ENCODE measurements around the gene SLC38A8.

The SLC38A8 gene

DNA sequence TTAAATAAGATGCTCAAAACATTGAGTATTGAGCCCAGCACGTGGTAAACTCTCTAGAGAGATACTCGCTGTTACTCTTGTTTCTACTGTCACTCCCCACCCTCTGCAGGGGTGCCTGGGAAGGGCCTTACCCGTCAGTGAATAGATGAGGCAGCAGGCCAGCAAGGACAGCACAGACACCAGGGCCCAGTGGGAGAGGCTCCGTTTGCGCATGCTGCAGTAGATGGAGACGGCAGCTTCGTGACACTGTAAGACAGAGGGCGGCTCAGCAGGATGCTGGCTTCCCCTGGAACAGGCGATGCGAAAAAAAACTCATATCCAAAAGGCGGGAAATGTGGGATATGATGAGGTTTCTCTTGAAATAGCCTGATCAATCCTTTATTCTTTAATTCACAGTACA, 20.0 kb downstream of the SLC38A8 start:
- no peaks in the 10 kb centered on the region for H3K27me3 ChIP-seq (ENCODE audit: control insufficient read depth, insufficient read depth, low read length)
- no peaks in the 10 kb centered on the region for H3K36me3 ChIP-seq (ENCODE audit: control insufficient read depth, low read depth, low read length)
- H3K27ac ChIP-seq (ENCODE audit: low read length) = no peak overlapping the region
- H3K4me3 ChIP-seq (ENCODE audit: low read length) = no peak overlapping the region
- peaks cover 3% of the 10 kb centered on the region for H3K4me1 ChIP-seq (ENCODE audit: control insufficient read depth, low read depth, low read length)
- H3K9ac ChIP-seq (ENCODE audit: low read length) = no peak overlapping the region
- H3K9me3 ChIP-seq (ENCODE audit: control insufficient read depth, low read depth, low read length) = no peaks in the 10 kb centered on the region

DNA sequence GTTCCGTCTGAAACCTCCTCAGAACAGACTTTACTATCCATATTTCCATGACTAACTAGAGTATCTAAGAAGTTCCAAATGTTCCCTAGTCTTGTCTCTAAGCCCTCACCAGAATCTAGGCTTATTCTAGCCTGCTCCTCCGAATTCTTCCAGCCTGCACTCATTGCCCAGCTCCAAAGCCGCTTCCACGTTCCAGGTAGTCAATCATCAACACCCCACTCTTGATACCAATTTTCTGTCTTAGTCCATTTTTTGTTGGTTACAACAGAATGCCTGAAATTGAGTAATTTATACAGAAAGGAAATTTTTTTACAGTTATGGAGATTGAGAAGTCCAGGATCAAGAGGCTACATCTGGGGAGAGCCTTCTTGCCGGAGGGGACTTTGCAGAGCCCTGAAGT, 21.1 kb downstream of the SLC38A8 start:
- H3K27me3 ChIP-seq (ENCODE audit: control insufficient read depth, insufficient read depth, low read length) = no peaks in the 10 kb centered on the region
- no peaks in the 10 kb centered on the region for H3K36me3 ChIP-seq (ENCODE audit: control insufficient read depth, low read depth, low read length)
- peaks cover 3% of the 10 kb centered on the region for H3K4me1 ChIP-seq (ENCODE audit: control insufficient read depth, low read depth, low read length)
- no peak overlapping the region for H3K9ac ChIP-seq (ENCODE audit: low read length)
- no peak overlapping the region for H3K4me3 ChIP-seq (ENCODE audit: low read length)
- no peaks in the 10 kb centered on the region for H3K9me3 ChIP-seq (ENCODE audit: control insufficient read depth, low read depth, low read length)
- no peak overlapping the region for H3K27ac ChIP-seq (ENCODE audit: low read length)

DNA sequence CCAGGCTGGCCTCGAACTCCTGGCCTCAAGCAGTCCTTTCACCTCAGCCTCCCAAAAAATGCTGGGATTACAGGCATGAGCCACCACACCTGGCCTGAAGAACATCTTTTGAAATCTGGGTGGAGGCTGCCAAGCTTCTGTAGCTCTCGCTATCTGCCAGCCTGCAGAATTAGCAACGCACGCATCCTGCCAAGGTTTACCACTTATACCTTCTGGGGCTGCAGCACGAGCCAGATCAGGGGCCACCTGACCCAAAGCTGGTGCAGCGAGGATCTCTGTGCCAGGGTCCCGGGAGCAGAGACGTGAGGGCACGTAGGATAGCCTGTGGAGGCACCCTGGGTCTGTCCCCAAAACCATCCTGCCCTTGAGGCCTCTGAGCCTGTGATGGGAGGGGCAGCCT, 22.2 kb downstream of the SLC38A8 start:
- peaks cover 3% of the 10 kb centered on the region for H3K4me1 ChIP-seq (ENCODE audit: control insufficient read depth, low read depth, low read length)
- H3K36me3 ChIP-seq (ENCODE audit: control insufficient read depth, low read depth, low read length) = no peaks in the 10 kb centered on the region

DNA sequence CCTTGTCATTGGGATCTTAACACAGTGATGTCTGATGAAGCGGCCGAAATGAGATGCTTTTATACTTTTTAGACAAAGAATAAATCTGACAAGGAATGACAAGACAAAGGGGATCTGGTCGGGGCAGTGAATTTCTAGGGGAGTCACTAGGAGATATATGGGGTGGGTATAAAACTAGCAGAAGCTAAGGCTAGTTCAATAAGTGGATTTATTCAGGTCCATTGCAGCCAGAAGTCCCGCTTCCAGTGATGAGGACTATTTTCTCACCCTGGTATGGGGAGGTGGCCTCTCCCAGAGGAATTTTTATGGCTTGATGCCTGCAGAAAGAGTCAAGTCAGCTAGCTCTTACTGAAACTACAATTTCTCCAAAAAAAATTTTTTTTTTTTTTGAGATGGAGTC, 23.9 kb downstream of the SLC38A8 start:
- Histone ChIP-seq H3K9me3 (ENCODE audit: control insufficient read depth, low read depth, low read length) (no peaks in the 10 kb centered on the region), H3K4me3 (ENCODE audit: low read length) (no peak overlapping the region), H3K36me3 (ENCODE audit: control insufficient read depth, low read depth, low read length) (no peaks in the 10 kb centered on the region), H3K9ac (ENCODE audit: low read length) (no peak overlapping the region), H3K27me3 (ENCODE audit: control insufficient read depth, insufficient read depth, low read length) (no peaks in the 10 kb centered on the region), H3K4me1 (ENCODE audit: control insufficient read depth, low read depth, low read length) (peaks cover 8% of the 10 kb centered on the region), H3K27ac (ENCODE audit: low read length) (no peak overlapping the region)

More for the DNA sequence above, 22.2 kb downstream of the SLC38A8 start:
- Histone ChIP-seq H3K9me3 (ENCODE audit: control insufficient read depth, low read depth, low read length) (no peaks in the 10 kb centered on the region), H3K4me3 (ENCODE audit: low read length) (no peak overlapping the region), H3K27me3 (ENCODE audit: control insufficient read depth, insufficient read depth, low read length) (no peaks in the 10 kb centered on the region), H3K27ac (ENCODE audit: low read length) (no peak overlapping the region), H3K9ac (ENCODE audit: low read length) (no peak overlapping the region)

DNA sequence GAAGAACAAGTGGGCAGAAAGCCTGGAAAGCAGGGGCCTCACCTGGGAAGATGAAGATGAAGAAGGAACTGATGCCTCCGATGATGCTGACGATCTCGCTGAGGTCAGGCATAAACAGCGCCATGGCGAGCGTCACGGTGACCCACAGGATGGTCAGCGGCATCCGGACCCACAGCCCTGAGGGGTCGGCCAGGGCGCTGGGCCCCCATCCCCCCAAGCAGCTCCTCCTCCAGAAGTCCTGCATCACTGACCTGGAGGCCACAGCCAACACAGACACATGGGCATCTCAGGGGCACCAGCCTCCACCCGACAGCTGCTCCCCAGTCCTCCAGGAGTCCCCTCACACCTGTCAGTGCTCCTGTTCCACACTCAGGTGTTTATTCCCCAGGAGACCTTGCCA, 26.1 kb downstream of the SLC38A8 start:
- Histone ChIP-seq H3K36me3 (ENCODE audit: control insufficient read depth, low read depth, low read length) (no peaks in the 10 kb centered on the region), H3K27ac (ENCODE audit: low read length) (no peak overlapping the region), H3K9ac (ENCODE audit: low read length) (no peak overlapping the region), H3K27me3 (ENCODE audit: control insufficient read depth, insufficient read depth, low read length) (no peaks in the 10 kb centered on the region), H3K4me1 (ENCODE audit: control insufficient read depth, low read depth, low read length) (peaks cover 4% of the 10 kb centered on the region), H3K9me3 (ENCODE audit: control insufficient read depth, low read depth, low read length) (no peaks in the 10 kb centered on the region), H3K4me3 (ENCODE audit: low read length) (no peak overlapping the region)

DNA sequence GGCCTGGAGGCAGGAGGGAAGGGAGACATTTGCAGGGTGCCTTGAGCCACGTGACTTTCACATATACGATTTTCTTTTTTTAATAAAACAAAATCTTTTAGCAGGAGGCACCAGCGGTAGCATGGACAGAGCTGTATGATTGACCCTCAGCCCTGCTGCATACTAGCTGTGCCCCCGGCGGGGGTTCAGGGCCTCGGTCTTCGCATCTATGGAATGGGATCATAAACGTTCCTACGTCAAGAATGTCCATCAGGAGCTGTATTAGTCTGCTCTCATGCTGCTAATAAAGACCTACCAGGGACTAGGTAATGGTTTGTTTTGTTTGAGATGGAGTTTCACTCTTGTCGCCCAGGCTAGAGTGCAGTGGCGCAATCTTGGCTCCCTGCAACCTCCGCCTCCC, 27.2 kb downstream of the SLC38A8 start:
- Histone ChIP-seq H3K27ac (ENCODE audit: low read length) (no peak overlapping the region), H3K4me1 (ENCODE audit: control insufficient read depth, low read depth, low read length) (peaks cover 4% of the 10 kb centered on the region), H3K27me3 (ENCODE audit: control insufficient read depth, insufficient read depth, low read length) (no peaks in the 10 kb centered on the region), H3K4me3 (ENCODE audit: low read length) (no peak overlapping the region), H3K9ac (ENCODE audit: low read length) (no peak overlapping the region), H3K36me3 (ENCODE audit: control insufficient read depth, low read depth, low read length) (no peaks in the 10 kb centered on the region), H3K9me3 (ENCODE audit: control insufficient read depth, low read depth, low read length) (no peaks in the 10 kb centered on the region)

DNA sequence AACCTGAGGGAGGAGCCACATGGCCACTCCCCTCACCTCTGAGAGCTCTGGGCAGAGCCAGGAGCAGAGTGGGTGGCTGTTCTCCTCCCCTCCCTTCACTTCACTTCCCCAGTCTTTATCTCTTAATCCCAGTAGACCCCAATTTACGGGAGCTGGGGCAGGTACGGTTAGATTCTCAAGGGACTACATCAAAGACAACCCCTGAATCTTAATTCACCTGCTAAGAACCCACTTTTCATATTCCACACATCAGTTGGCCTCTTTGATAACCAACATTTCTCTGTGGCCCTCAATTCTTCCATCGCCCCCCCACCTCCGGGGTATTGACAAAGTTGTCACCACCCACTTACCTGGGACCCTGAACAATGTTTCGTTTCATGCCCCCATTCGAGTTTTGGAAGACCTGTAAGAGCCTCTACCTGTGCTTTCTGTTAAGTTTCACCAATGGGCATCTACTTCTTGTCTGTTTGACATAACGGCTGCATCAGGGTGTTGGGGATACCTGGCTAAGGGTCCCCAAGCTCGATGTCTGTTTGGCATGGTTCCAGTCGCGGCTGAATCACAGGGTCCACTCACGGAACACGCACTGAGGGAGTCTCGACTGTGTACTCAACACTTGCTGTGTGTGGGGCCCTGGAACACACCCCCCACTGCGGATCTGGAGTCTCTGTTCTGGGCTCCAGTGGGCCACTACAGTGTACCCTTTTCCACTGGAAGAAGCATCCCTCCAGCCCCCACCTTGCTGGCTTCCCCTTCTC, 27.8 kb downstream of the SLC38A8 start:
- no peaks in the 10 kb centered on the region for H3K9me3 ChIP-seq (ENCODE audit: control insufficient read depth, low read depth, low read length)
- H3K27me3 ChIP-seq (ENCODE audit: control insufficient read depth, insufficient read depth, low read length) = no peaks in the 10 kb centered on the region
- peaks cover 4% of the 10 kb centered on the region for H3K4me1 ChIP-seq (ENCODE audit: control insufficient read depth, low read depth, low read length)
- no peak overlapping the region for H3K4me3 ChIP-seq (ENCODE audit: low read length)
- no peak overlapping the region for H3K9ac ChIP-seq (ENCODE audit: low read length)
- H3K27ac ChIP-seq (ENCODE audit: low read length) = no peak overlapping the region
- H3K36me3 ChIP-seq (ENCODE audit: control insufficient read depth, low read depth, low read length) = no peaks in the 10 kb centered on the region

DNA sequence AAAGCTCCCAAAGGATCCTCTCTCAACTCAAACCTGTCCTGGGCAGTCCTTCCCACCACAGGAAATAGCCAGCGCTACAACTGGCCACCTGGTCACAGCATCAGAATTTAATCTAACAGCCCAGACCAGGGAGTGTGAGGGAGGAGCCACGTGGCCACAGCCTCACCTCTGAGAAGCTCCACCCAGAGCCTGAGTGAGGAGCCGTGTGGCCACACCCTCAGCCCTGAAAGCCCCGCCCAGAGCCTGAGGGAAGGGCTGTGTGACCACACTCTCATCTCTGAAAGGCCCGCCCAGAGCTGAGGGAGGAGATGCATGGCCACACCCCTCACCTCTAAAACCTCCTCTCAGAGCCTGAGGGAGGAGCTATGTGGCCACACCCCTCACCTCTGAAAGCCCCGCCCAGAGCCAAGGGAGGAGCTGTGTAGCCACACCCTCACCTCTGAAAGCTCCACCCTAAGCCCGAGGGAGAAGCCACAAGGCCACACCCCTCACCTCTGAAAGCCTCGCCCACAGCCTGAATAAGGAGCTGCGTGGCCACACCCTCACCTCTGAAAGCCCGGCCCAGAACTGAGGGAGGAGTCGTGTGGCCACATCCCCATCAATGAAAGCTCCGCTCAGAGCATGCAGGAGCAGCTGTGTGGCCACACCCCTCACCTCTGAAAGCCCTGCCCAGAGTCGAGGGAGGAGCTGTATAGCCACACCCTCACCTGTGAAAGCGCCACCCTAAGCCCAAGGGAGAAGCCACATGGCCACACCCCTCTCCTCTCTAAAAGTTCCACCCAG, 28.6 kb downstream of the SLC38A8 start:
- no peak overlapping the region for H3K9ac ChIP-seq (ENCODE audit: low read length)
- no peaks in the 10 kb centered on the region for H3K36me3 ChIP-seq (ENCODE audit: control insufficient read depth, low read depth, low read length)
- H3K27me3 ChIP-seq (ENCODE audit: control insufficient read depth, insufficient read depth, low read length) = no peaks in the 10 kb centered on the region
- H3K4me1 ChIP-seq (ENCODE audit: control insufficient read depth, low read depth, low read length) = peaks cover 4% of the 10 kb centered on the region
- H3K27ac ChIP-seq (ENCODE audit: low read length) = no peak overlapping the region
- no peaks in the 10 kb centered on the region for H3K9me3 ChIP-seq (ENCODE audit: control insufficient read depth, low read depth, low read length)
- H3K4me3 ChIP-seq (ENCODE audit: low read length) = no peak overlapping the region

DNA sequence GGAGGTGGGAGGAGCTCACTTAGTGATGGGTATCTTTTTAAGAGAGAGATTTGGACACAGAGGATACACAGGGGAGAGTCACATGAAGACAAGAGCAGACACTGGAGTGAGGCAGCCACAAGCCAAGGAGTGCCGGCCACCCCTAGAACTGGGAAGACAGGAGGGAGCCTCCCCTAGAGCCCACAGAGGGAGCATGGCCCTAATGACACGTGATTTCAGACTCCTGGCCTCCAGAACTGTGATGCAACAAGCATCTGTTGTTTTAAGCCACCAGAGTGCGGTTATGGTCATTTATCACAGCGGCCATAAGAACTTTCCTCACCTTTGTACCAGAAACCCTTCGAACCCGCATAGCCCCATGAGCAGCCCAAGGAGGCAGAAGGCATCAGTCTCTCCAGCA, 33.3 kb downstream of the SLC38A8 start:
- Histone ChIP-seq H3K9me3 (ENCODE audit: control insufficient read depth, low read depth, low read length) (no peaks in the 10 kb centered on the region), H3K9ac (ENCODE audit: low read length) (no peak overlapping the region), H3K4me3 (ENCODE audit: low read length) (no peak overlapping the region), H3K27me3 (ENCODE audit: control insufficient read depth, insufficient read depth, low read length) (no peaks in the 10 kb centered on the region), H3K27ac (ENCODE audit: low read length) (no peak overlapping the region), H3K36me3 (ENCODE audit: control insufficient read depth, low read depth, low read length) (no peaks in the 10 kb centered on the region), H3K4me1 (ENCODE audit: control insufficient read depth, low read depth, low read length) (no peaks in the 10 kb centered on the region)

DNA sequence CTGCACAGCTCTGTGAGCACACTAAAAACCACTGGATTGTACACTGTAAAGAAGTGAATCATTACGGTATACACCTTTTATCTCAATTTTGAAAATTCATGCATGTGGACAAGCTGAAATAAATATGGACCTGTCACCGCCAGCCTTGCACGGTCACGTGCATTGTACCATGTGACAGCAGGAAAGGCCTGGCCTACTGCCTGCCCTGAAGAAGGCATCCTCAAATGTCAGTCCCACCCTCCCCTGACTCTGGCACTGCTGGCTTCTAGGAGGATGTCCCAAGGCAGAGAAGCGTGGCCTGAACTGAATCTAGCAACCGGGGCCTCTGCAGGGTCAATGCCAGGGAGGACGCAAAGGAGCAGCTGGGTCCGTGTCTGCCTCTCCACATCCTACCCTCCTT, 34.6 kb downstream of the SLC38A8 start:
- no peak overlapping the region for H3K4me3 ChIP-seq (ENCODE audit: low read length)

DNA sequence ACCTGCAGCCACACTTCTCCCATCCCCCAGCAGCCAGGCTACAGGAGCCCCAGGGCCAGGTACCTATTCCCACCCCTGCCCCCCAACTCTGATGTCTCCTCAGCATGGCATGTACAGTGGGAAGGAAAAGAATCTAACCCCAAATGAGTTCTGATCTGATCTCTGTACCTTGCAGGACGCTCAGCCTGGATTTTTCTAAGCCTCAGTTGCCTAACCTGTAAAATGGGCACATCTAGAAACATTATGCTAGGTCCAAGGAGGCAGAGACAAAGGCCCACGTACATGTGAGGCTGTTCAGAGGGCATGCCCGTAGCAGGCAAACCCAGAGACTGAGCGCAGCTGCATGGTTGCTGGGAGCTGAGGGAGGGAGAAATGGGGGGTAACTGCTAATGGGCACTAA, 35.1 kb downstream of the SLC38A8 start:
- no peaks in the 10 kb centered on the region for H3K9me3 ChIP-seq (ENCODE audit: control insufficient read depth, low read depth, low read length)
- H3K9ac ChIP-seq (ENCODE audit: low read length) = no peak overlapping the region
- H3K27ac ChIP-seq (ENCODE audit: low read length) = no peak overlapping the region
- no peaks in the 10 kb centered on the region for H3K36me3 ChIP-seq (ENCODE audit: control insufficient read depth, low read depth, low read length)
- H3K4me3 ChIP-seq (ENCODE audit: low read length) = no peak overlapping the region
- H3K27me3 ChIP-seq (ENCODE audit: control insufficient read depth, insufficient read depth, low read length) = no peaks in the 10 kb centered on the region
- H3K4me1 ChIP-seq (ENCODE audit: control insufficient read depth, low read depth, low read length) = no peaks in the 10 kb centered on the region

More for the DNA sequence above, 34.6 kb downstream of the SLC38A8 start:
- Histone ChIP-seq H3K4me1 (ENCODE audit: control insufficient read depth, low read depth, low read length) (no peaks in the 10 kb centered on the region), H3K27me3 (ENCODE audit: control insufficient read depth, insufficient read depth, low read length) (no peaks in the 10 kb centered on the region), H3K9me3 (ENCODE audit: control insufficient read depth, low read depth, low read length) (no peaks in the 10 kb centered on the region), H3K27ac (ENCODE audit: low read length) (no peak overlapping the region), H3K9ac (ENCODE audit: low read length) (no peak overlapping the region), H3K36me3 (ENCODE audit: control insufficient read depth, low read depth, low read length) (no peaks in the 10 kb centered on the region)

DNA sequence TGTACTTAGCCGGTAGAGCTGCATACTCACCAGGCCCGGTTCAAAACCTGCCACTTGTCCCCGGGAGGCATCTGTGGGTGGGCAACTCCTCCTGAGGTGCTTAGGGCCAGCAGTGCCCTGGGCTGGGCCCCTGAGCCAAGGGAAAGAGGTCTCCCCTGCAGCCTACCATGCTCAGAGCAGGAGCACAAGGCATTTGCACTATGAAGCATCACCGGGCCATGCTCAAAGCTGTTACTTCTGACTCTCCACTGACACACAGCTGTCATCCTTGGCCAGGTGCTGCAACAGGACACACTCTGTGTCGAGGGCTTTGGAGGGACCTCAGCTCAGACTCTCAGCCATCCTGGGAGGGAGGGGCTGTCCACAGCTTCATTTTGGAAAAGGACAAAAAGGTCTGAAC, 37.2 kb downstream of the SLC38A8 start:
- H3K4me1 ChIP-seq (ENCODE audit: control insufficient read depth, low read depth, low read length) = peaks cover 3% of the 10 kb centered on the region
- no peak overlapping the region for H3K9ac ChIP-seq (ENCODE audit: low read length)
- no peak overlapping the region for H3K27ac ChIP-seq (ENCODE audit: low read length)
- H3K4me3 ChIP-seq (ENCODE audit: low read length) = no peak overlapping the region
- H3K27me3 ChIP-seq (ENCODE audit: control insufficient read depth, insufficient read depth, low read length) = no peaks in the 10 kb centered on the region
- no peaks in the 10 kb centered on the region for H3K9me3 ChIP-seq (ENCODE audit: control insufficient read depth, low read depth, low read length)
- H3K36me3 ChIP-seq (ENCODE audit: control insufficient read depth, low read depth, low read length) = no peaks in the 10 kb centered on the region

Data from iPS-18a (cell line).